ENCODE data around the gene LTC4S. TPM values are rescaled to one million over a fixed set of nuclear protein-coding genes. Genes with fewer than 3 reads are reported as not detected.
A peak's percentile ranks its signal among the peaks of the same experiment; 100 is the strongest.

The LTC4S gene
- total RNA-seq, 1 experiment from 2014 or later: 3.7 TPM

GRCh38 chr5:179816401-179816795, 22.6 kb downstream of the LTC4S start:
- H3K27me3 ChIP-seq (ENCODE audit: insufficient read depth, low read length): no peaks in the 10 kb centered on the region
- no peak overlapping the region for H3K18ac ChIP-seq (ENCODE audit: insufficient read length, low read depth, low read length)
- H2AK5ac ChIP-seq (ENCODE audit: insufficient read length, low read length): no peak overlapping the region
- no peak overlapping the region for H2BK5ac ChIP-seq (ENCODE audit: insufficient read length, low read length)
- Mint-ChIP-seq H3K27ac (no peak overlapping the region), H3K9me3 (no peaks in the 10 kb centered on the region; a peak in 1 of 5 replicates), H3K4me3 (peak overlapping the region; percentile 46 to 77), H3K36me3 (ENCODE audit: insufficient read depth in 1 of 3, low read depth in 3 of 3) (peaks cover 5 to 33% (median 21%) of the 10 kb centered on the region in 3 experiments; a peak in 6 of 7 replicates), H3K27me3 (ENCODE audit: low read depth) (peaks cover 13% of the 10 kb centered on the region), H3K4me1 (peaks cover 37% of the 10 kb centered on the region in 2 experiments)
- no peak overlapping the region; the same call in 1 of the 2 replicates for H3K14ac ChIP-seq (ENCODE audit: insufficient read depth, low read length)
- no peaks in the 10 kb centered on the region; the same call in 1 of the 2 replicates for H3K4me1 ChIP-seq (ENCODE audit: insufficient read depth, low read length)
- H3K79me2 ChIP-seq (ENCODE audit: insufficient read depth, low read length): no peaks in the 10 kb centered on the region
- no CpG with 5 or more reads among the region's 23 CpGs for WGBS (ENCODE audit: extremely low coverage, insufficient read length, low lambda C conversion rate)
- no peak overlapping the region for H4K8ac ChIP-seq (replicated peaks; ENCODE audit: insufficient read length, low read depth, low read length)
- no peak overlapping the region for H3K4ac ChIP-seq (ENCODE audit: low read depth, low read length)
- no peak overlapping the region for H2BK120ac ChIP-seq (ENCODE audit: low read depth, low read length, poor library complexity, severe bottlenecking)
- DNase-seq: no peak
- H3K9me3 ChIP-seq (ENCODE audit: control insufficient read depth, low read depth, low read length): no peaks in the 10 kb centered on the region
- no peak overlapping the region for H4K5ac ChIP-seq (ENCODE audit: insufficient read length, low read depth, low read length)
- H3K27ac ChIP-seq (ENCODE audit: insufficient read length, low read depth, low read length): no peak overlapping the region
- no peak overlapping the region for H3K23ac ChIP-seq (ENCODE audit: insufficient read length, low read depth, low read length)
- H2AFZ ChIP-seq (ENCODE audit: low read length): no peak overlapping the region
- H4K91ac ChIP-seq (ENCODE audit: insufficient read length, low read depth, low read length): no peak overlapping the region
- no peaks in the 10 kb centered on the region for H3K79me1 ChIP-seq (ENCODE audit: insufficient read depth, low read depth, low read length, poor library complexity, severe bottlenecking)
- H3K4me2 ChIP-seq (ENCODE audit: insufficient read depth, insufficient read length, low read length): peak overlapping the region; percentile 19
- H3K23me2 ChIP-seq (ENCODE audit: insufficient read length, low read depth, low read length, poor library complexity, severe bottlenecking): peaks cover 16% of the 10 kb centered on the region
- no peak overlapping the region for H2BK15ac ChIP-seq (ENCODE audit: low read depth, low read length)
- no peaks in the 10 kb centered on the region for H4K20me1 ChIP-seq (ENCODE audit: control insufficient read depth, insufficient read depth, insufficient read length)
- no peak for TF ChIP-seq CTCF (conservative IDR thresholded peaks at IDR 0.05)
- H2BK12ac ChIP-seq (ENCODE audit: insufficient read length, low read depth, low read length): no peak overlapping the region
- no peak overlapping the region for H3K9ac ChIP-seq (ENCODE audit: extremely low read depth, insufficient read length, low read length)
- no peak overlapping the region for H3T11ph ChIP-seq (ENCODE audit: low read length)
- H2BK20ac ChIP-seq (ENCODE audit: low read depth, low read length, poor library complexity, severe bottlenecking): no peak overlapping the region
- no peak overlapping the region for H3K56ac ChIP-seq (ENCODE audit: insufficient read length, low read depth, low read length)

All from H9 (cell line).